AG04450 (cell line): ENCODE results near the gene KISS1. TPM values are rescaled to one million over a fixed set of nuclear protein-coding genes. Genes with fewer than 3 reads are reported as not detected.
A peak's percentile ranks its signal among the peaks of the same experiment; 100 is the strongest.

Experiments
- CTCF ChIA-PET: fragments of 300-600, 350-600 bp; formaldehyde crosslinking; extraction: SDS; loops from one replicate; lab custom pipeline; 2022; ENCODE audit warnings: antibody characterized with exemption, inconsistent platforms; lab: Charles Lee
- POLR2A ChIA-PET: fragments of 350-600 bp; formaldehyde crosslinking; extraction: SDS; loops from one replicate; lab custom pipeline; 2021; ENCODE audit warnings: antibody characterized with exemption, inconsistent platforms; lab: Yijun Ruan, JAX
- DNase-seq: peaks from one replicate; pipeline ENCODE4 v3.0.0-alpha.2; 2011; ENCODE audit warnings: low read depth, low spot score
- H3K27ac ChIP-seq: one replicate; pipeline ENCODE4 v1.5.1; 2012; ENCODE audit warnings: low read depth, low read length, control low read depth
- H3K27me3 ChIP-seq: one replicate; pipeline ENCODE4 v1.6.0; 2012; ENCODE audit warnings: low read length; ENCODE audit not compliant: control insufficient read depth, insufficient read depth
- H3K4me3 ChIP-seq: 2 replicates; pipeline ENCODE4 v1.5.1; 2011; ENCODE audit warnings: mild to moderate bottlenecking, low read depth, low read length, control low read depth
- H3K9me3 ChIP-seq: 2 replicates; pipeline ENCODE4 v1.5.1; 2012; ENCODE audit warnings: low read length; ENCODE audit not compliant: control insufficient read depth, insufficient read depth
- CTCF ChIP-seq: IDR thresholded peaks from 2 replicates; pipeline ENCODE4 v1.5.1; 2011; ENCODE audit warnings: low read depth, low read length, control low read depth, inconsistent platforms
- polyA plus RNA-seq: library from polyadenylated mRNA; depleted of rRNA; stranded (reverse); fragments of >200 nt; gene quantifications from 2 replicates; pipeline ENCODE4 v1.2.3, GENCODE V29; 2011

KISS1 gene
- polyA plus RNA-seq, 1 experiment: 3.4 TPM

GRCh38 chr1:204206121-204206520 lies 9.8 kb upstream of the KISS1 start:
- DNase-seq: no peak
- H3K27me3 ChIP-seq: no peaks in the 10 kb centered on the region
- POLR2A ChIA-PET: no interaction called here

GRCh38 chr1:204205486-204205885 lies 9.2 kb upstream of the KISS1 start:
- POLR2A ChIA-PET: no interaction called here
- H3K9me3 ChIP-seq: no peaks in the 10 kb centered on the region
- CTCF ChIA-PET: interaction anchor here (0.9 to 5.5 kb wide), 22 partner anchors 8 to 345 kb away, joined by 3 to 190 read pairs (median 14); partner anchors contain the start of genes GOLT1A, KISS1, REN and SNRPE
- H3K27ac ChIP-seq: no peak overlapping the region
- DNase-seq: no peak
- no peaks in the 10 kb centered on the region for H3K27me3 ChIP-seq
- TF ChIP-seq CTCF: no peak
- H3K4me3 ChIP-seq: no peak overlapping the region

More at GRCh38 chr1:204206121-204206520, 9.8 kb upstream of the KISS1 start:
- CTCF ChIA-PET: interaction anchor here (0.9 to 5.5 kb wide), 32 partner anchors 9 to 345 kb away, joined by 3 to 190 read pairs (median 6); partner anchors contain the start of genes GOLT1A, KISS1, REN and SNRPE
- TF ChIP-seq CTCF: peak; percentile 29; the same call in 1 of the 2 replicates
- no peak overlapping the region for H3K4me3 ChIP-seq
- H3K9me3 ChIP-seq: no peaks in the 10 kb centered on the region
- no peak overlapping the region for H3K27ac ChIP-seq

- CTCF ChIA-PET: interaction anchor here (1.2 to 5.5 kb wide), 11 partner anchors 12 to 344 kb away, joined by 3 to 190 read pairs (median 21); partner anchors contain the start of genes GOLT1A, REN and SNRPE
- no peak for DNase-seq
- H3K27ac ChIP-seq: no peak overlapping the region
These were observed 8.7 kb upstream of the KISS1 start for GRCh38 chr1:204204944-204205343.

GRCh38 chr1:204203206-204203767 lies 7.0 kb upstream of the KISS1 start:
- ChIA-PET CTCF (interaction anchor here (1.1 to 5.5 kb wide), 2 partner anchors 11 to 38 kb away, joined by 5 to 190 read pairs; partner anchors contain the start of genes GOLT1A and REN), POLR2A (no interaction called here)
- no peak overlapping the region for H3K27ac ChIP-seq
- H3K4me3 ChIP-seq: no peak overlapping the region
- no peak for TF ChIP-seq CTCF
- H3K9me3 ChIP-seq: no peaks in the 10 kb centered on the region
- H3K27me3 ChIP-seq: no peaks in the 10 kb centered on the region
- no peak for DNase-seq

More at GRCh38 chr1:204204944-204205343, 8.7 kb upstream of the KISS1 start:
- POLR2A ChIA-PET: no interaction called here
- no peak overlapping the region for H3K4me3 ChIP-seq
- no peaks in the 10 kb centered on the region for H3K9me3 ChIP-seq
- TF ChIP-seq CTCF: no peak
- no peaks in the 10 kb centered on the region for H3K27me3 ChIP-seq

- no peak for TF ChIP-seq CTCF
- no peak for DNase-seq
- Histone ChIP-seq H3K27ac (no peak overlapping the region), H3K4me3 (no peak overlapping the region), H3K27me3 (no peaks in the 10 kb centered on the region), H3K9me3 (no peaks in the 10 kb centered on the region)
- POLR2A ChIA-PET: no interaction called here
- CTCF ChIA-PET: interaction anchor here (1.1 to 5.5 kb wide), 2 partner anchors 11 to 37 kb away, joined by 5 to 190 read pairs; partner anchors contain the start of genes GOLT1A and REN
These were observed 6.2 kb upstream of the KISS1 start for GRCh38 chr1:204202481-204202880.
